Right lobe of liver (tissue), 4 donors: ENCODE measurements around the gene GFAP.

ENCODE experiments used
- CTCF ChIP-seq, 4 donors: fragments of 200-600 bp in 3 of 4; fragments of 450-650 bp in 1 of 4; IDR thresholded peaks; one replicate each; pipeline versions ENCODE4 v1.5.1 to v1.8.0; 2016 to 2022; ENCODE audit warnings: antibody characterized with exemption in 4 of 4, mild to moderate bottlenecking in 2 of 4
- POLR2A ChIP-seq: fragments of 450-650 bp; IDR thresholded peaks from one replicate; pipeline ENCODE4 v1.6.1; 2017; ENCODE audit warnings: antibody characterized with exemption, mild to moderate bottlenecking
- donor health status: DM: no; HTN: no; CAD: no.
- donor health status: DM: no; HTN: no; CAD: no.
- donor health status: DM: no; HTN: yes; CAD: no.

GRCh38 chr17:44948315-44948795 is 33.1 kb upstream of the GFAP start:
- no peak for TF ChIP-seq CTCF (IDR thresholded peaks at IDR 0.05)
- TF ChIP-seq POLR2A = no peak
